Stomach (tissue), 4 donors: Measurements from ENCODE around the gene MUCL1.

Source experiments
- CTCF ChIP-seq, 7 experiments: fragments of 450-650 bp in 4 of 7; fragments of 200-600 bp in 3 of 7; sonication (generic) in 3 of 7; IDR thresholded peaks; one replicate each; pipeline ENCODE4 v1.5.1; 2016 to 2019; ENCODE audit warnings: antibody characterized with exemption in 7 of 7, control low read depth in 2 of 7, mild to moderate bottlenecking in 1 of 7
- POLR2A ChIP-seq, 4 donors: fragments of 450-650 bp; IDR thresholded peaks; one replicate each; pipeline ENCODE4 v1.6.1; 2016; ENCODE audit warnings: antibody characterized with exemption in 4 of 4, control low read depth in 2 of 4, mild to moderate bottlenecking in 1 of 4, moderate library complexity in 1 of 4
- POLR2AphosphoS5 ChIP-seq, 3 donors: sonication (generic); formaldehyde crosslinking; IDR thresholded peaks; one replicate each; pipeline ENCODE4 v1.6.1; 2016; ENCODE audit warnings: antibody characterized with exemption in 3 of 3

DNA sequence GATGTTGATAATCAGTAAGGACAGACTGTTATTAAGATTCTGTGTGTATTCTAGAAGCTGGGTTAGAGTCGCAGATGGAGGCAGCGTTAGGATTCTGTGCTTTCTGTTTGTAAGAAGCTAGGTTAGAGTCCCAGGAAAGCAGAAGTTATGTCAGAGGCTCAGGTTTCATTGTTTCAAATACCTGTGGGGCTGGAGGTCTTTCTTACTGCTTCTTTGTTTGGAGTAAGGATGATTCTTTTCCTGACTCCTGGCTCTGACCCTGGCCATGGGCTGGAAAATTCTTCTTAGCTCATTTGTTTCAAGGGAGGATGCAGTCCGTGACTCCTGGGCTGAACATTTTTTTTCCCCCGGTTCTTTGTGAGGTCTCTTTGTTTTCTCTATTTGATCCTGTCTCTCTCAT lies 5.2 kb downstream of the MUCL1 start:
- TF ChIP-seq CTCF (IDR thresholded peaks at IDR 0.05) (no peak), POLR2AphosphoS5 (IDR thresholded peaks at IDR 0.05) (no peak), POLR2A (IDR thresholded peaks at IDR 0.05) (no peak)
